Fibroblast of skin of abdomen (primary cell): Measurements from ENCODE around the gene TNK1. TPM values are rescaled to one million over a fixed set of nuclear protein-coding genes. Genes with fewer than 3 reads are reported as not detected.
"Not testable (repeated sequence)": the region's sequence is repeated elsewhere in the genome, so short reads cannot be mapped to it uniquely, and the experiment has no call there.

ENCODE experiments used
- DNase-seq: peaks from one replicate; pipeline ENCODE4 v3.0.0-alpha.2; 2013
- polyA plus RNA-seq, 2 experiments: library from polyadenylated mRNA; unstranded; fragments of 120-200 nt; gene quantifications; one replicate each; pipeline ENCODE4 v1.2.1, GENCODE V29; 2013; ENCODE audit not compliant: insufficient read length in 2 of 2

The TNK1 gene
- polyA plus RNA-seq (2013, experiment 1 of 2; ENCODE audit: insufficient read length): 0.15 TPM
- 0.68 TPM for polyA plus RNA-seq (2013, experiment 2 of 2; ENCODE audit: insufficient read length)

- DNase-seq: no peak
These were observed at the start of gene TNK1 for GRCh38 chr17:7380855-7381683. Gene TNK1 (plus strand): TSS chr17:7381089. CDS start chr17:7382927, 1,838 bp downstream.

- no peak for DNase-seq
These were observed 48.8 kb upstream of the TNK1 start for GRCh38 chr17:7332111-7332510.

- DNase-seq: not testable (repeated sequence)
These were observed 48.3 kb upstream of the TNK1 start for GRCh38 chr17:7332600-7333069.

- DNase-seq: no peak
These were observed 45.9 kb upstream of the TNK1 start for GRCh38 chr17:7334938-7335538.

- not testable (repeated sequence) for DNase-seq
These were observed 45.1 kb upstream of the TNK1 start for GRCh38 chr17:7335765-7336164.

GRCh38 chr17:7336240-7337175, 44.4 kb upstream of the TNK1 start, which contains the start of gene ACAP1:
Gene ACAP1 (plus strand): TSS chr17:7336529. CDS start chr17:7336735, 206 bp downstream.
- DNase-seq: no peak

GRCh38 chr17:7337600-7337999, 43.3 kb upstream of the TNK1 start:
- DNase-seq: not testable (repeated sequence)

- DNase-seq: no peak
These were observed 40.7 kb upstream of the TNK1 start for GRCh38 chr17:7340179-7340578.

- no peak for DNase-seq
These were observed 39.0 kb upstream of the TNK1 start for GRCh38 chr17:7341842-7342241.

GRCh38 chr17:7343250-7343649, 37.6 kb upstream of the TNK1 start:
- no peak for DNase-seq

GRCh38 chr17:7346761-7347614, 33.9 kb upstream of the TNK1 start:
- no peak for DNase-seq

GRCh38 chr17:7347630-7348477, 33.0 kb upstream of the TNK1 start:
- DNase-seq: no peak

GRCh38 chr17:7348478-7349242, 32.2 kb upstream of the TNK1 start:
- DNase-seq: peak; percentile 61

GRCh38 chr17:7351665-7352502, 29.0 kb upstream of the TNK1 start, which contains the start of gene KCTD11:
Gene KCTD11 (plus strand): TSS chr17:7352162.
- DNase-seq: peak; percentile 95

- DNase-seq: no peak
These were observed 28.4 kb upstream of the TNK1 start for GRCh38 chr17:7352503-7352889.

GRCh38 chr17:7352910-7353635, 27.8 kb upstream of the TNK1 start:
- DNase-seq: no peak

GRCh38 chr17:7354262-7354843, 26.5 kb upstream of the TNK1 start:
- DNase-seq: peak; percentile 58

- peak; percentile 29 for DNase-seq
These were observed 25.8 kb upstream of the TNK1 start, which contains the start of gene TMEM95 for GRCh38 chr17:7355053-7355452. Gene TMEM95 (plus strand): TSS chr17:7355156. CDS start chr17:7355205, 49 bp downstream.
